DMS114 treated with DMSO at 0.1 percent for 48 hours (cell line): Measurements from ENCODE around the gene COL7A1.
A peak's percentile ranks its signal among the peaks of the same experiment; 100 is the strongest.

Source experiments
- DNase-seq: peaks from one replicate; lab custom pipeline; 2025; ENCODE audit not compliant: unreplicated experiment; lab: John Stamatoyannopoulos, UW

COL7A1 gene

DNA sequence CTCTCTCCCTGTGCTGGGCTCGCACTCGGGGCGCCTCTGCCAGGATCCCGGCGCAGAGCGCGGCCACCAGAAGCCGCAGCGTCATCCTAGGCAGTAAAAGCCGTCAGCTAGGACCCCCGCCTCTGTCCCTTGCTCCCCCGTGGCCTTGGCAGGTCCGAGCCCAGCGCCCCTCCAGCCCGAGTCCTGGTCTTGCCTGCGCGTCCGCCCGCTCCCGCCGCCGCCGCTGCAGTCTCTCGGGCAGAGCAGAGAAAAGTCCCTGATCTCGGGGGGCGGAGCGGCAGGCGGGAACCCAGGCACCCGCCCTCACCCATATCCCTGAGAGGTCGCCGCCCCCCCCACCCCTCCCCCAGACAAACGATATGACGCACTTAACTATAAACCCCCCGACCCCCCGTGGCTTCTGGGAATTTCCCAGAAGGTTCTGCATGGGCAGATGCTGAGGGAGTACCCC is at the start of gene COL7A1:
TSS of gene COL7A1 (minus strand) at position 255 of the 451 bp plus-strand sequence. CDS start at position 85, 170 bp downstream.
- DNase-seq: no peak

DNA sequence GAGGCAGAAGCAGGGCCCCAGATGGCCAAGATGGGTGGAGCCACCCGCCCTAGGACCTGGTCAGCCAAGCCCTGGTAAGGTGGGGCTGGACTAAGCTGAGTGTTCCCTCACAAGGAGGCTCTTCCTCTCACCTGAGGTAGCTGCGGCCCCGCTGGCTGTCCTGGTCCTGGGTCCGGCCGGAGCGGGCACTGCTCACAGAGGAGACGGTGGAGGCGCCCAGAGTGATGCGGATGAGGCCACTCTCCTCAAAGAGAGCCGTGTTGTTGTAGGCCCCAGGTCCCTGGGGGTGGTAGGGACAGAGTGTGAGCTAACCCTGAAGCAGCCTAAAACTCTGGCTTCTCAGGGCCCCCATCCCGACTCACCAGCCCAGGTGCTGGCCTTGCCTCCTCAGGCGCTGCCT is 47.5 kb upstream of the COL7A1 start:
- DNase-seq: no peak

DNA sequence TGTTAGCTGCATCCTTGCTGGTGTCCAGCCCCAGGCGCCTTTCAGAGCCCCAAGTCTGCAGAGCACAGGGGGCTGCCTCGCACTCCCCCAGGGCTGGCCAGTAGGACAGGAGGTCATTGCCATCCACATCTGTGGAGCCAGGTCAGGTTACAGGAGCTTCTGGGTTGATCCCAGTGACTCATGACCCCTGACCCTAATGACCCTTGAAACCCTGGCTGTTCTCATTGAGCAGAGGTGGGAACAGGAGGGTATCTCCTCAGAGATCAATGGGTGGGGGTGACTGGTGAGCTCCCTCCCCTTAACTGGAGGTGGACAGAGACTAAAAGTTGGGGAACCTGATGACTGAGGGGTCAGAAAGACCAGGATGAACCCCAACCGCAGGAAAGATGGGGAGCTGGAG is 46.3 kb upstream of the COL7A1 start:
- DNase-seq: no peak

- DNase-seq: no peak
Observed at GRCh38 chr3:48639944-48640606, 44.9 kb upstream of the COL7A1 start.

DNA sequence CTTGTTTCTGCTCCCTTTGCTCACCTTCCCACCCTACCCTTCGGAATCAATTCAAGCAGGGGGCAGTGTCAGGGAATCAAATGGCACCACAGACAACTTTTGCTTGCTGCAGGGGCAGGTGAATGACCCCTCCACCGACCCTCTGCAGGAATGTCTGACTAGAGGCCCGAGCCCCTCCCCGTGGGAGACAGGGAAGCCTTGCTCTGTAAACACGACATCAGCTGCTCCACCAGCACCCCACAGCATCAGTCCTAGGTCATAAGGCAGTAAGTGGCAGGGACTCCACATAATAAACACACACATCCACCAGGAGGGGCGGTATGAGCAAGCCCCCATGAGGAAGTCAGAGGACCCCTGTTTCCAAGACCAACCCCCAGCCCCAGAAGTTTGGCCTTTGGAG is 42.2 kb upstream of the COL7A1 start:
- DNase-seq: no peak

- no peak for DNase-seq
Observed at GRCh38 chr3:48636149-48636655, 41.1 kb upstream of the COL7A1 start.

GRCh38 chr3:48635222-48636021 is 40.3 kb upstream of the COL7A1 start, which contains the start of gene SLC26A6:
Gene SLC26A6, minus strand, starts transcription at chr3:48635461. Its CDS starts 68 bp downstream, at chr3:48635393.
- DNase-seq: peak; percentile 85

GRCh38 chr3:48634661-48635221 is 39.6 kb upstream of the COL7A1 start:
- DNase-seq: no peak

- DNase-seq: no peak
Observed at GRCh38 chr3:48633743-48634142, 38.6 kb upstream of the COL7A1 start.

- no peak for DNase-seq
Observed at GRCh38 chr3:48633256-48633655, 38.1 kb upstream of the COL7A1 start.

GRCh38 chr3:48631516-48632448 is 36.7 kb upstream of the COL7A1 start:
- DNase-seq: no peak

GRCh38 chr3:48630833-48631232 is 35.7 kb upstream of the COL7A1 start:
- no peak for DNase-seq

GRCh38 chr3:48630407-48630806 is 35.3 kb upstream of the COL7A1 start:
- no peak for DNase-seq

DNA sequence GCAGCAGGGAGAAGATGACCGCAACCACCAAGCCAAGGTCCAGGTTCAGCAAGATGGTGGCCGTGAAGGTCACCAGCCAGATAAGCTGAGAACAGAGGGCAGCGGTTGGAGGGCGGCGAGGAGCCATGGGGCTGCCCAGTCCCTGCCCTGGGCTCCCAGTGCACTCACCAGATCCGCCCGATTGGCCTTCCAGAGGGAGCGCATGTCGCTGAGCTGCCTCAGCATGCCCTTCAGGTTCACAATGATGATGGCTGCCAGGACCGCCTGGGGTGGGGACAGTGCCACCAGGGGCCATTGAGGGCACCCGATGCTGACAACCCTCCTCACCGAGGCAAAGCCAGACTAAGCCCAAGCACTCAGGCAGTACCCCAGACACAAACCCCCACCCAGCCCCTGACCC is 34.8 kb upstream of the COL7A1 start:
- DNase-seq: no peak

DNA sequence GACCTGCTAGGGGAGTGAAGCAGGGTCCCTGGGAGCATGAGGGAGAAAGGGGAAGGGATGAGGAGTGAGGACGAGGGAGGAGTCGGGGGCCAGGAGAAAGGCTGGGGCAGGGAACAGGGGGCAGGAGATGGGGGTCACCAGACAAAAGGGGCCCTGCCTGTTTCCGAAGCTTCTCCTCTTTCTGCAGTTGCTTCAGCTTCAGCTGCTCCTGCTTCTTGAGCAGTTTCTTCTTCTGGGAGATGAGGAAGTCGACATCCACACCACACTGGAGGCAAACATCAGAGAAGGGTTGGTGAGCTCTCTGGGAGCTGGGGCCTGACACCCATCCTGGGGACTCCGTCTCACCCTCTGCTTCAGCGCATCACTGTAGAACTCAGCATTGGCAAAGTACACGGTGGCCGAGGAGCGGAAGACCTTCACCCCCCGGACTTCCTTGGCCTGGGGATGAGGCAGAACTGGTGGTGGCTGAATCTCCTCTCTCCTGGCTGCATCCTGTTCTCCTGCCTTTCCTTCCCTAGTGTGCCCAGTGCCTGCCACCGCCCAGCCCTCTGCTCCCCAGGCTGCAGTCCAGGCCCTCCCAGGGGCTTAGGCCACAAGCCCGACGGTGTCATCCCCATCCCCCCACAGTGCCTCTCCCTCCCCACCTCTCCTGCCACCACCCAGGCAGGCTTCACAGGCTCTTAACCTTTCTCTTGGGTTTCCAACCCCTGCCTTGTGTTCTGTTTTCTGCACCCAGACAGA is 33.3 kb upstream of the COL7A1 start:
- no peak for DNase-seq

DNA sequence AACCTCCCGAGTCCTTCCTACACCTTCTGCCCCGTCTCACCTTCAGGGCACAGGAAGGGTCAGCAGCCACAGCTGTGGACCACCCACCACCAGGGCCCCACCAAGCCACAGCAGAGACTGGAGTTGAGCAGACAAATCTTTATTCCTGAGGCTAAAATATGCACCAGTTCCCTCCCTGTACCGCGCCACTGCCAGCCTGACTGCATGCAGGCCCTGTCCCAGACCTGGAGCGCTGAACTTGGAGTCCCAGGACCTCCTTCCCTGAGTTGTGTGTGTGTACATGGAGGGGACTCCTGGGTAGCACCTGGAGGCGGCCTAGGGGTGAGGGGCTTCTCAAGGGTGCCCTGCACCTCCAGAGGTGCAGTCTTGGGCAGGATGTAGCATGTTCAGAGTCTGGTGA is 30.5 kb upstream of the COL7A1 start:
- no peak for DNase-seq

GRCh38 chr3:48624767-48625166 is 29.6 kb upstream of the COL7A1 start:
- DNase-seq: no peak

DNA sequence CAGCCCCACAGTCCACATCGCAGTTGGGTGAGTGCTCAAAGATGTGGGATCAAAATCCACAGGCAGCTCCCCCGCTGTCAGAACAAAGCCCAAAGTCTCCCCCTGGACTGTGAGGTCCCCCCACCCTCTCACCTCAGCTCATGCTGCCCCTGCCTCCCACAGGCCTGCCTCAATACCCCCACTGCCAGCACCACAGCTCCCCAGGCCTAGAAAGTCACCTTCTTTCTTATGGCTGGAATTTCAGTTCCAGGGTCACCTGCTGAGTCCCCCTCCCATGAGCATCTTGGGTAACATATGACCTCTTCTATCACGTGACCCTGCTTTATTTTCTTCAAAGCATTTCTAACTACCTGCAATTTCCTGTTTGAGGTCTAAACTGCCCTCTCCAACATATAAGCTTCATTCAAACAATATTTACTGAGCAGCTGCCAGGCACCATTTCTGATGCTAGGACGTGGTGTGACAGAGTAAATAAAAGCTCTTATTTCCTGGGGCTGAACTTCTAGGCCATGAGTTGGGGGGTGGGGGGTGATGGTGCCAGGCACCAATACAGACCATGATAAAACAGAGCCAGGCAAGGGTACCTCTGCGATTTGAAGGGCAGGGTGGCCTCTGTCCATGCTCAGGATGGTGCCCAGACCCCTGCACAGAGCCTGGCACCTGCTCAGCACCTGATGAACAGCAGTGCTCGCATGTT is 28.9 kb upstream of the COL7A1 start:
- DNase-seq: no peak

- DNase-seq: no peak
Observed at GRCh38 chr3:48621461-48621869, 26.3 kb upstream of the COL7A1 start, which contains the start of gene TMEM89. Gene TMEM89, minus strand, starts transcription at chr3:48621769. Its CDS starts 13 bp downstream, at chr3:48621756.
